Ascending aorta (tissue), 2 donors: ENCODE measurements around the gene GSN. TPM values are rescaled to one million over a fixed set of nuclear protein-coding genes. Genes with fewer than 3 reads are reported as not detected.

ENCODE experiments used
- DNase-seq, 2 donors: peaks; one replicate each; pipeline ENCODE4 v3.0.0-alpha.2; 2019; ENCODE audit warnings: low spot score in 2 of 2
- H3K27ac ChIP-seq, 2 donors: fragments of 200-600 bp; sonication (generic); one replicate each; pipeline ENCODE4 v1.5.1; 2016 to 2017; ENCODE audit warnings: mild to moderate bottlenecking in 1 of 2
- H3K27me3 ChIP-seq: fragments of 200-600 bp; sonication (generic); one replicate; pipeline ENCODE4 v1.5.1; 2017
- H3K36me3 ChIP-seq, 2 donors: fragments of 200-600 bp; sonication (generic); one replicate each; pipeline ENCODE4 v1.5.1; 2016
- H3K4me1 ChIP-seq, 2 donors: fragments of 200-600 bp; sonication (generic); one replicate each; pipeline ENCODE4 v1.5.1; 2016 to 2017; ENCODE audit warnings: mild to moderate bottlenecking in 1 of 2
- H3K4me3 ChIP-seq, 2 donors: fragments of 200-600 bp; sonication (generic); one replicate each; pipeline ENCODE4 v1.5.1; 2016 to 2017; ENCODE audit warnings: mild to moderate bottlenecking in 1 of 2
- H3K9me3 ChIP-seq, 2 donors: fragments of 200-600 bp; sonication (generic); one replicate each; pipeline ENCODE4 v1.5.1; 2016
- CTCF ChIP-seq, 3 experiments: fragments of 200-600 bp in 2 of 3; fragments of 450-650 bp in 1 of 3; sonication (generic) in 2 of 3; IDR thresholded peaks; one replicate each; pipeline ENCODE4 v1.5.1; 2016 to 2019; ENCODE audit warnings: antibody characterized with exemption in 3 of 3, mild to moderate bottlenecking in 1 of 3, moderate library complexity in 1 of 3
- intact Hi-C: fragments of 100-400 bp; cut with DNase I; formaldehyde crosslinking; loops from one replicate; pipeline ENCODE4 v1.15.1; 2023
- total RNA-seq: library from RNA; depleted of rRNA; stranded (reverse); fragments of >200 nt; gene quantifications from one replicate; pipeline ENCODE4 v1.1.0, GENCODE V29; 2016

GSN gene
- total RNA-seq, 1 donor from 2014 or later = 3,012 TPM

- intact Hi-C loops = loop anchor here (5.0 to 10.0 kb wide), 2 partner anchors 90 to 182 kb away; no protein-coding TSS in a partner anchor
- Histone ChIP-seq H3K36me3 (peaks cover 57 to 69% of the 10 kb centered on the region in 2 donors), H3K4me3 (peak overlapping the region; percentile 11 to 74), H3K27me3 (no peaks in the 10 kb centered on the region), H3K27ac (peak overlapping the region; percentile 92 to 99), H3K9me3 (no peaks in the 10 kb centered on the region), H3K4me1 (peaks cover 35 to 69% of the 10 kb centered on the region in 2 donors)
- TF ChIP-seq CTCF (IDR thresholded peaks at IDR 0.05) = no peak
- peak in 1 of 2 donors; percentile 6 for DNase-seq
Observed at GRCh38 chr9:121302786-121303185, 34.8 kb downstream of the GSN start.

GRCh38 chr9:121303456-121304451 is 35.8 kb downstream of the GSN start:
- intact Hi-C loops = loop anchor here (5.0 to 10.0 kb wide), 2 partner anchors 91 to 181 kb away; no protein-coding TSS in a partner anchor
- peak overlapping the region; percentile 92 to 99 for H3K27ac ChIP-seq
- H3K4me3 ChIP-seq = peak overlapping the region; percentile 11 to 74
- no peak for TF ChIP-seq CTCF (IDR thresholded peaks at IDR 0.05)
- peaks cover 66 to 78% of the 10 kb centered on the region in 2 donors for H3K36me3 ChIP-seq
- peak in 1 of 2 donors; percentile 2 for DNase-seq
- peaks cover 31 to 60% of the 10 kb centered on the region in 2 donors for H3K4me1 ChIP-seq
- H3K27me3 ChIP-seq = no peaks in the 10 kb centered on the region
- H3K9me3 ChIP-seq = no peaks in the 10 kb centered on the region

- peak overlapping the region in 1 of 2 donors; percentile 74 for H3K4me3 ChIP-seq
- H3K27me3 ChIP-seq = no peaks in the 10 kb centered on the region
- intact Hi-C loops = loop anchor here (5.0 to 10.0 kb wide), 2 partner anchors 92 to 180 kb away; no protein-coding TSS in a partner anchor
- peaks cover 25 to 55% of the 10 kb centered on the region in 2 donors for H3K4me1 ChIP-seq
- DNase-seq = peak in 1 of 2 donors; percentile 5
- H3K9me3 ChIP-seq = no peaks in the 10 kb centered on the region
- H3K27ac ChIP-seq = peak overlapping the region; percentile 92 to 99
- H3K36me3 ChIP-seq = peaks cover 74 to 87% of the 10 kb centered on the region in 2 donors
- no peak for TF ChIP-seq CTCF (IDR thresholded peaks at IDR 0.05)
Observed at GRCh38 chr9:121304707-121305106, 36.7 kb downstream of the GSN start.

GRCh38 chr9:121305269-121305994 is 37.5 kb downstream of the GSN start:
- TF ChIP-seq CTCF (IDR thresholded peaks at IDR 0.05) = no peak
- peak overlapping the region in 1 of 2 donors; percentile 74 for H3K4me3 ChIP-seq
- intact Hi-C loops = loop anchor here (10.0 kb wide), 1 partner anchor 179 kb away; no protein-coding TSS in a partner anchor
- H3K9me3 ChIP-seq = no peaks in the 10 kb centered on the region
- peak overlapping the region; percentile 92 to 99 for H3K27ac ChIP-seq
- H3K36me3 ChIP-seq = peaks cover 81 to 93% of the 10 kb centered on the region in 2 donors
- peak; percentile 22 to 86 for DNase-seq
- peaks cover 25 to 55% of the 10 kb centered on the region in 2 donors for H3K4me1 ChIP-seq
- H3K27me3 ChIP-seq = no peaks in the 10 kb centered on the region

GRCh38 chr9:121307976-121308375 is 40.0 kb downstream of the GSN start:
- H3K27me3 ChIP-seq = no peaks in the 10 kb centered on the region
- H3K4me3 ChIP-seq = no peak overlapping the region
- intact Hi-C loops = loop anchor here (10.0 kb wide), 1 partner anchor 177 kb away; no protein-coding TSS in a partner anchor
- peaks cover 96 to 97% of the 10 kb centered on the region in 2 donors for H3K36me3 ChIP-seq
- no peaks in the 10 kb centered on the region for H3K9me3 ChIP-seq
- peaks cover 15 to 35% of the 10 kb centered on the region in 2 donors for H3K4me1 ChIP-seq
- TF ChIP-seq CTCF (IDR thresholded peaks at IDR 0.05) = no peak
- DNase-seq = no peak
- H3K27ac ChIP-seq = peak overlapping the region; percentile 30 to 61
